Keratinocyte (primary cell): ENCODE data around the gene FHOD1. TPM values are rescaled to one million over a fixed set of nuclear protein-coding genes. Genes with fewer than 3 reads are reported as not detected.

Experiments used
- DNase-seq: peaks from one replicate; pipeline ENCODE4 v3.0.0-alpha.2; 2011; ENCODE audit warnings: low read depth, missing footprints, low spot score
- FAIRE-seq: peaks from 2 replicates; lab custom pipeline; 2011; peaks lifted over from hg19 to GRCh38; lab: Jason Lieb, UNC
- H2AFZ ChIP-seq: 2 replicates; pipeline ENCODE4 v1.6.0; 2012; ENCODE audit warnings: low read length, control low read depth, inconsistent platforms; ENCODE audit not compliant: control insufficient read depth
- H3K27ac ChIP-seq: 2 replicates; pipeline ENCODE4 v1.5.1; 2011; ENCODE audit warnings: low read length; ENCODE audit not compliant: control insufficient read depth, insufficient read depth
- H3K27me3 ChIP-seq: 3 replicates; pipeline ENCODE4 v1.6.0; 2011; ENCODE audit warnings: low read length; ENCODE audit not compliant: control insufficient read depth, insufficient read depth; ENCODE audit errors: extremely low read depth
- H3K36me3 ChIP-seq, 2 experiments: 2 replicates in 1 of 2; 3 replicates in 1 of 2; pipeline ENCODE4 v1.5.1; 2011; ENCODE audit warnings: low read length in 2 of 2, mild to moderate bottlenecking in 1 of 2; ENCODE audit not compliant: control insufficient read depth in 2 of 2, insufficient read depth in 2 of 2; ENCODE audit errors: extremely low read depth in 1 of 2
- H3K4me1 ChIP-seq: 3 replicates; pipeline ENCODE4 v1.5.1; 2011; ENCODE audit warnings: low read length; ENCODE audit not compliant: control insufficient read depth, insufficient read depth; ENCODE audit errors: extremely low read depth
- H3K4me2 ChIP-seq: 3 replicates; pipeline ENCODE4 v1.6.0; 2011; ENCODE audit warnings: low read depth, low read length; ENCODE audit not compliant: control insufficient read depth, insufficient read depth; ENCODE audit errors: extremely low read depth
- H3K4me3 ChIP-seq, 3 experiments: fragments of 200-600 bp in 1 of 3; sonication (generic) in 1 of 3; 2 replicates in 2 of 3; 3 replicates in 1 of 3; pipeline ENCODE4 v1.5.1; 2011 to 2016; ENCODE audit warnings: low read length in 3 of 3, mild to moderate bottlenecking in 3 of 3, control low read depth in 2 of 3, inconsistent platforms in 1 of 3, low read depth in 1 of 3, mixed read lengths in 1 of 3, mixed run types in 1 of 3, moderate library complexity in 1 of 3; ENCODE audit not compliant: control insufficient read depth in 2 of 3, insufficient read depth in 2 of 3; ENCODE audit errors: extremely low read depth in 1 of 3
- H3K79me2 ChIP-seq: 2 replicates; pipeline ENCODE4 v1.6.0; 2012; ENCODE audit warnings: low read length; ENCODE audit not compliant: control insufficient read depth, insufficient read depth
- H3K9ac ChIP-seq: 3 replicates; pipeline ENCODE4 v1.6.0; 2011; ENCODE audit warnings: low read length; ENCODE audit not compliant: control insufficient read depth, insufficient read depth; ENCODE audit errors: extremely low read depth
- H3K9me1 ChIP-seq: 3 replicates; pipeline ENCODE4 v1.6.0; 2011; ENCODE audit warnings: low read length; ENCODE audit not compliant: control insufficient read depth, insufficient read depth; ENCODE audit errors: extremely low read depth
- H3K9me3 ChIP-seq: 2 replicates; pipeline ENCODE4 v1.5.1; 2012; ENCODE audit warnings: low read depth, low read length; ENCODE audit not compliant: control insufficient read depth
- H4K20me1 ChIP-seq: 3 replicates; pipeline ENCODE4 v1.6.0; 2011; ENCODE audit warnings: low read length; ENCODE audit not compliant: control insufficient read depth, insufficient read depth; ENCODE audit errors: extremely low read depth
- EZH2 ChIP-seq: IDR thresholded peaks from one replicate; pipeline ENCODE4 v1.6.1; 2012; ENCODE audit warnings: inconsistent platforms, mild to moderate bottlenecking, low read length, moderate library complexity
- dilution Hi-C: fragments of 300-500 bp; cut with MboI; formaldehyde crosslinking; loops from one replicate; pipeline ENCODE4 v1.7.0; 2020; ENCODE audit warnings: low sequenced_read_pairs; ENCODE audit not compliant: extremely low pct_ligation_motif_present
- polyA plus RNA-seq, 5 experiments: library from polyadenylated mRNA; depleted of rRNA in 3 of 5; stranded (reverse) in 3 of 5; stranded (forward) in 1 of 5; unstranded in 1 of 5; fragments of >200 nt; gene quantifications; 1 replicate in 1 of 5; 2 replicates in 3 of 5; 3 replicates in 1 of 5; pipeline versions ENCODE4 v1.2.1 to v1.2.3, GENCODE V29; 2011 to 2012; ENCODE audit warnings: missing spikeins in 2 of 5, low read depth in 1 of 5, low replicate concordance in 1 of 5
- TF ChIP-seq, protein P1 (sequence below), 3 experiments: IDR thresholded peaks in 1 of 3; conservative IDR thresholded peaks in 1 of 3; optimal IDR thresholded peaks in 1 of 3; 2 replicates in 2 of 3; 3 replicates in 1 of 3; pipeline versions ENCODE3 to v1.5.1; 2011; ENCODE audit warnings: low read length in 3 of 3, mild to moderate bottlenecking in 3 of 3, moderate library complexity in 2 of 3, control low read depth in 1 of 3, inconsistent platforms in 1 of 3; ENCODE audit not compliant: insufficient read depth in 2 of 3; ENCODE audit errors: extremely low read depth in 1 of 3

The FHOD1 gene
- polyA plus RNA-seq, 1 donor (not counting 4 experiments of a cell fraction or from before 2014, with no cell fraction given): 29.4 TPM

DNA sequence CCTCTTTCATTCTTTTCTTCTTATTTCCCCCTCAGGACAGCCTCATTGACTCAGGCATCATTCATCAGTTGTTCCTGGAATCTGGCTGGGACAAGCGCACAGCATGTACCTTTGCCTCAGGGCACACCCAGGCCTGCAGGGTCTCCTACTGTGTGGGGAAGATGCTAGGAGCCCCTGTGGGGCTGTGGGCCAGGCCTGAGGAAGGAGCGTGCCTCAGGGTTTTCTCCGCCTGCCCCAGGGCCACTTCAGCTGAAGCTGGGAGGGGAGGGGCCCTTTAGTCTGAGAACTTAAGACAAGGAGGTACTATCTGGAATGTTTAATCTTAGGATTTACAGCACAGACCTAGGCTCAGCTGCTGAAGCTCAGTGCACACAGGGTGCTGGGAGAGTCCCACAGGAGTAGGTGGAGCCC is 40.4 kb downstream of the FHOD1 start:
- Histone ChIP-seq H2AFZ (no peak overlapping the region), H3K9me1 (peaks cover 4% of the 10 kb centered on the region), H3K27ac (peak overlapping the region; percentile 52), H4K20me1 (no peaks in the 10 kb centered on the region), H3K4me1 (peaks cover 28% of the 10 kb centered on the region), H3K79me2 (no peaks in the 10 kb centered on the region), H3K27me3 (no peaks in the 10 kb centered on the region), H3K9ac (peak overlapping the region; percentile 31), H3K4me3 (no peak overlapping the region), H3K4me2 (peak overlapping the region; percentile 48), H3K9me3 (no peaks in the 10 kb centered on the region), H3K36me3 (peaks cover 3 to 19% of the 10 kb centered on the region in 2 experiments)
- dilution Hi-C loops: no loop called here
- TF ChIP-seq EZH2: no peak
- TF ChIP-seq, protein P1, sequence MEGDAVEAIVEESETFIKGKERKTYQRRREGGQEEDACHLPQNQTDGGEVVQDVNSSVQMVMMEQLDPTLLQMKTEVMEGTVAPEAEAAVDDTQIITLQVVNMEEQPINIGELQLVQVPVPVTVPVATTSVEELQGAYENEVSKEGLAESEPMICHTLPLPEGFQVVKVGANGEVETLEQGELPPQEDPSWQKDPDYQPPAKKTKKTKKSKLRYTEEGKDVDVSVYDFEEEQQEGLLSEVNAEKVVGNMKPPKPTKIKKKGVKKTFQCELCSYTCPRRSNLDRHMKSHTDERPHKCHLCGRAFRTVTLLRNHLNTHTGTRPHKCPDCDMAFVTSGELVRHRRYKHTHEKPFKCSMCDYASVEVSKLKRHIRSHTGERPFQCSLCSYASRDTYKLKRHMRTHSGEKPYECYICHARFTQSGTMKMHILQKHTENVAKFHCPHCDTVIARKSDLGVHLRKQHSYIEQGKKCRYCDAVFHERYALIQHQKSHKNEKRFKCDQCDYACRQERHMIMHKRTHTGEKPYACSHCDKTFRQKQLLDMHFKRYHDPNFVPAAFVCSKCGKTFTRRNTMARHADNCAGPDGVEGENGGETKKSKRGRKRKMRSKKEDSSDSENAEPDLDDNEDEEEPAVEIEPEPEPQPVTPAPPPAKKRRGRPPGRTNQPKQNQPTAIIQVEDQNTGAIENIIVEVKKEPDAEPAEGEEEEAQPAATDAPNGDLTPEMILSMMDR (optimal IDR thresholded peaks at IDR 0.05 in 1 of 3, IDR thresholded peaks at IDR 0.05 in 1 of 3, conservative IDR thresholded peaks at IDR 0.05 in 1 of 3; ENCODE audit: extremely low read depth in 1 of 3, insufficient read depth in 2 of 3, low read length in 3 of 3): no peak
- DNase-seq (no peak), FAIRE-seq (peak; percentile 85)

DNA sequence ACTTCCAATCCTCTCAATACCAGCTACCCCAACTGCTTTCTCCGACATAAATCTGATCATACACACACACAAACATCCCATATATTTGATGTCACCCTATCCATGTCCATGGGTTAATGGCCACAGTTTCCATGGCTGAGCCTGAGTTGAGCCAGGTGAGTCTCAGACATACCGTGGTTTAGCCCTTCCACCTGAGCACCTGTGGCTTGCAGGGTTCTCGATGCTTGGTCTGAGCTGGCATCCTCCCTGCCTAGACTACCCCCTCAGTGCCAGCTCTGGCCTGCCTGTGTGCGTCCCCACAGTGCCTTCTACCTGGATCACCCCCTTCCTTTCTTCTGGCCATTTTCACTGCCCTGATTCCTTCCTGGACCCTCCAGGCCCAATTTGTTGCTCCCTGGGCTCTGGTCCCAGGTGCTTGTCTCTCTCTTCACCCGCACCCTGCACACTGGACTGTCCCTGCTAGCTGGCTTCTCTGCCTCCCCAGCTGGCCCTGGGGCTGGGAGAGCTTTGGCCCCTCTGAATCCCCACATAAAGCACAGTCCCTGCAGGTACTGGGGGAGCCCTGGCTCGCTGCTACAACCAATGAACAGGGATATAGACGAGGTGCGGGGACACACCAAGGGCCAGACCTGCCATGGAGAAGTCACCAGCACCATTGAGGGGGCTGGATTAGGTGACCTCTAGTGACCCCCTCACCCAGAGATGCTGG is 41.0 kb downstream of the FHOD1 start:
- DNase-seq (no peak), FAIRE-seq (no peak)
- TF ChIP-seq EZH2: no peak
- TF ChIP-seq, protein P1 (optimal IDR thresholded peaks at IDR 0.05 in 1 of 3, IDR thresholded peaks at IDR 0.05 in 1 of 3, conservative IDR thresholded peaks at IDR 0.05 in 1 of 3; ENCODE audit: extremely low read depth in 1 of 3, insufficient read depth in 2 of 3, low read length in 3 of 3): no peak
- Histone ChIP-seq H3K27me3 (no peaks in the 10 kb centered on the region), H3K9me1 (peaks cover 4% of the 10 kb centered on the region), H3K4me1 (peaks cover 27% of the 10 kb centered on the region), H2AFZ (no peak overlapping the region), H3K27ac (no peak overlapping the region), H3K9me3 (no peaks in the 10 kb centered on the region), H3K4me3 (no peak overlapping the region), H3K79me2 (no peaks in the 10 kb centered on the region), H3K36me3 (peaks cover 3 to 22% of the 10 kb centered on the region in 2 experiments), H4K20me1 (no peaks in the 10 kb centered on the region), H3K4me2 (peak overlapping the region; percentile 48), H3K9ac (no peak overlapping the region)
- dilution Hi-C loops: no loop called here
